Esophagus (tissue), 2 donors: ENCODE measurements around the gene HDAC10. TPM values are rescaled to one million over a fixed set of nuclear protein-coding genes. Genes with fewer than 3 reads are reported as not detected.

Source experiments
- H3K27ac ChIP-seq, 2 donors: one replicate each; pipeline ENCODE4 v1.5.1; 2013; ENCODE audit warnings: low read depth in 2 of 2, mild to moderate bottlenecking in 2 of 2, inconsistent platforms in 1 of 2, low read length in 1 of 2, moderate library complexity in 1 of 2
- H3K27me3 ChIP-seq, 2 donors: one replicate each; pipeline ENCODE4 v1.6.1; 2013; ENCODE audit warnings: low read length in 2 of 2, control low read depth in 1 of 2, mild to moderate bottlenecking in 1 of 2; ENCODE audit not compliant: insufficient read depth in 2 of 2, control insufficient read depth in 1 of 2
- H3K36me3 ChIP-seq, 2 donors: one replicate each; pipeline ENCODE4 v1.6.1; 2013; ENCODE audit warnings: low read length in 1 of 2; ENCODE audit not compliant: control insufficient read depth in 2 of 2, insufficient read depth in 2 of 2
- H3K4me1 ChIP-seq, 2 donors: one replicate each; pipeline ENCODE4 v1.6.1; 2013; ENCODE audit warnings: low read length in 1 of 2; ENCODE audit not compliant: control insufficient read depth in 2 of 2, insufficient read depth in 2 of 2
- H3K4me3 ChIP-seq, 2 donors: one replicate each; pipeline ENCODE4 v1.5.1; 2013; ENCODE audit warnings: low read length in 2 of 2, mild to moderate bottlenecking in 2 of 2, low read depth in 1 of 2, moderate library complexity in 1 of 2
- H3K9me3 ChIP-seq, 2 donors: one replicate each; pipeline ENCODE4 v1.6.1; 2013; ENCODE audit warnings: mild to moderate bottlenecking in 2 of 2, low read depth in 1 of 2, low read length in 1 of 2, moderate library complexity in 1 of 2; ENCODE audit not compliant: control insufficient read depth in 2 of 2, insufficient read depth in 1 of 2
- WGBS, 2 donors: extraction: QIAGEN DNeasy Blood & Tissue Kit; methylation state at CpG; one replicate each; pipeline ENCODE4 v1.1.7; 2013; 5-methylcytosine and 5-hydroxymethylcytosine counted together
- polyA plus RNA-seq, 2 donors: library from polyadenylated mRNA; stranded (reverse); fragments of 200-250 nt; gene quantifications; one replicate each; pipeline ENCODE4 v1.2.3, GENCODE V29; 2013
- donor health status: healthy with polysubstance abuse.
- donor health status: Bipolar disorder and iron deficiency.

The HDAC10 gene
- polyA plus RNA-seq, 2 donors = 22.0 to 42.4 TPM

DNA sequence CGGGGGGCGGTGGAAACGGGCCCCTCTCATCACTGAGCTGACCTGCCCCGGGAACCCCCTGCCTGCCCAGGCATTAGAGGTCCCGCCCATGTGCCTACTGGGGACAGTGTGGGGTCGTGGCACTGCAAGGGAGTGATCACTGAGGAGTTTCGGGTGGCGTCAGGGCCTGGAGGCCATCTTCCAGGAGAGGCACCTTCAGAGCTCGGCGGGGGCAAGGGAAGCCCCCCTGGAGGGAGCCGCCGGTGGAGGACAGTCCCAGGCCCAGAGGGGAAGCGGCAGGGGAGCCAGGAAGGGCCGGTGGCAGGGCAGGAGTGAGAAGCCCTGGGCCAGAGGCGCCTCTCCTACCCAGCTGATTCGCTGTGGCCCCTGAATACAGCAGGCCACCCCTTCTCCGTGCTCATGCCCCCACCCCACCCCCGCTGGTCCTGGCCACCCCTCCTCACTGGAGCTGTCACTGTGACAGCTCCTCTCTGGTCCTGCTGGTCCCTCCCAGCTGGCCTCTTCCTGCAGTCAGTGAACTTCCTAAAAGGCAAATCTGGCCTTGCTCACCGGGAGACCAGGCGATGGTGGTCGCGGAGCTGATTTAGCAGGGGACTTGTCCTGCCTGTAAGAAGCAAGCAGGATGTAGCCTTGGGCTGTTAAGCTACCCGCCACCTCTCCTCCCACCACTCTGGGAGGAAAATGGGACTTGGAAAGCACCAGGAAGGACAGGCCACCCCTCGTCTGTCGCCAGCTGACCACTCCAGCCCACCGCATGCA is 21.2 kb upstream of the HDAC10 start:
- Histone ChIP-seq H3K9me3 (peaks cover 0 to 5% of the 10 kb centered on the region in 2 donors), H3K4me1 (peaks cover 12 to 29% of the 10 kb centered on the region in 2 donors), H3K4me3 (no peak overlapping the region), H3K36me3 (peaks cover 0 to 23% of the 10 kb centered on the region in 2 donors), H3K27ac (peak overlapping the region in 1 of 2 donors; percentile 6), H3K27me3 (no peaks in the 10 kb centered on the region)
- WGBS, 2 donors = 41 to 43% methylated on average over 20 to 26 of the region's 26 CpGs

DNA sequence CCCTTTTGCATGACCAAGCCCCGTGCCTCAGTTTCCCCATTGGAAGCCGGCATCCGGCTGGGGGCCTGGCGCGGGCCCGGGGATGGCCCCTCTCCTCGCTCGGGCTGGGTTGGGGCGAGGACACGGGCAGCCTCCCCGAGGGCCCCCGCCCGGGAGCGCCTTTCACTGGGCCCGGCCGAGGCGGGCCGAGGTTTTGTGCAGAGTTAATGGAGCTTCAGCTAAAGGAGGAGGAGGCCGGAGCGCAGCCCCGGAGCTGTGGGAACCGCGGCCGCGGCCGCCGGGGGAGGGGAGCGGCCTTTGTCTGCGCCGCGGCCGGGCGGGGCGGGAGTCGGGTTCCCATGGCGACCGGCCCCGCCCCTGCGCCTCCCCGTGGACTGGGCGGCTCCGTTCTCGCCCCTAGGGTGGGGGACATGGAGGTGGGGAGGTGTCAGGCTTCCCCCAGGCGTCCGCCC is 20.5 kb upstream of the HDAC10 start:
- H3K27ac ChIP-seq = no peak overlapping the region
- peaks cover 12 to 31% of the 10 kb centered on the region in 2 donors for H3K4me1 ChIP-seq
- H3K4me3 ChIP-seq = peak overlapping the region; percentile 7 to 31
- peaks cover 0 to 5% of the 10 kb centered on the region in 2 donors for H3K9me3 ChIP-seq
- H3K27me3 ChIP-seq = no peaks in the 10 kb centered on the region
- H3K36me3 ChIP-seq = peaks cover 0 to 20% of the 10 kb centered on the region in 2 donors
- WGBS, 2 donors = 1% methylated on average over 32 to 45 of the region's 45 CpGs

DNA sequence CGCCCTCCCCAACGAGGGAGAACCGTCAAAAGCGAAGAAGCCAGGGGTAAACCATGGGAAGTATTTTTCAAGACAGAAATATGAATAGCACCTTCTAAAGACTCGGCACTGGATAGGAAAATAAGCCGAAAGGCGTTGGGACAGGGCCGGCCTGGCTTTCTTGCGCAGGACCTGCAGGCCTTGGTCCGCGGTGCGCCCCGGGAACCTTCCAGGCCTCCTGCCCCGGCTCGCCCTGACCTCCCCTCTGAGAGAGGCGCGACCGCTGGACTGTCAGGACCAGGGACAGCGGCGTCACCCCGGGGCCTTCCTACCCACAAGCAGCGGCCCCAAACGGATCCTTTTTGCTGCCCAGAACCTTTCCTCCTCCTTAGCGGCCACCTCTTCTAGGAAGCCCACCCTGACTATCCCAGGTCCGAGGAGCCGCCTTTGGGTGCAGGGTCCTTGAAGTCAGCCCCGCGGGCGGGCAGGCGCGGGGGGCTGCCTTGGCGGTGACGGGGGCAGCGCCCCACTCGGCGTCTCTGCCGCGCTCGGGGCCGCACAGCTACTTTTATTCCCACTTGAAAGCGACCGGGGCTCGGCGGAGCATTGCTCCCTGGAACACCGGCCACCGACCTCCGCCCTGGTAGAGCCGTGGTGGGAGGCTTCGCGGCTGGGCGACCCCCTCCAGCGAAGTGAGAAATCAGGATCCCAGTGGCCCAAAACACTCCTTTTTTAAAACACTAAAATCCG is 19.8 kb upstream of the HDAC10 start:
- Histone ChIP-seq H3K36me3 (peaks cover 0 to 13% of the 10 kb centered on the region in 2 donors), H3K4me3 (peak overlapping the region; percentile 31 to 48), H3K4me1 (peaks cover 12 to 30% of the 10 kb centered on the region in 2 donors), H3K27ac (peak overlapping the region; percentile 36 to 56), H3K27me3 (no peaks in the 10 kb centered on the region), H3K9me3 (no peaks in the 10 kb centered on the region)
- 1 to 2% methylated on average over 51 to 53 of the region's 53 CpGs for WGBS, 2 donors

DNA sequence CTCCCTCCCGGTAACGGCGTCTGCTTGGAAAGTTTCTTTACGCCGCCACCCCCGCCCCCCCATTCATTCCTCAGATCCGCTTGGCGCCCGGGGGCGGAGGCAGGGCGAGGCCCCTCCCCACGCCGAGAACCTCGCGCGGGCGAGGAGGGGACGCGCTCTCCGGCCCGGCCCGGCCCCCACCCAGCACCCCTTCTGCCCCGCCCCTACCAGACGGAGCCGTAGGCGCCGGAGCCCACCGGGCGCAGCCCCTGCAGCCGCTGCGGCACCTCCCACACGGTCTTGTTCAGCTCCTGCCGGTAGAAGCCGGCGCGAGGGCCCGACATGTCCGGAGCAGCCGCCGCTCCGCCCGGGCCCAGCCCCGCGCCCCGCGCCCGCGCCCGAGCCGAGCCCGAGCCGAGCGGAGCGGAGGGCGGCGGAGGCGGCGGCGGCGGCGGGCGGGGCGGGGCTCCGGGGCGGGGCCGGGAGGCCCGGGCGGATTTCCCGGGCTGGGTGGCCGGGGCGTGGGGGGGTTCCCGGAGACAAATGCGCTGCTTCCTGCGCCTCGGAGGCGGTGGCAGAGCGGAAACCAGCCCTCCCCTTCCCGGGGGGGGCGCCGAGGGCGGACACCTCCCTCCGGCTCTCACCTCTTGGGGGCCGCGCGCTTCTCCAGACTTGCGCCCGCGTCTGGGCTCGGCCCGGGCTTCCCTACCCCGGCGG is 19.1 kb upstream of the HDAC10 start, which contains the start of gene MAPK11:
TSS of gene MAPK11 (minus strand) at position 411 of the 696 bp plus-strand sequence. CDS start at position 323, 88 bp downstream.
- peaks cover 0 to 6% of the 10 kb centered on the region in 2 donors for H3K36me3 ChIP-seq
- no peaks in the 10 kb centered on the region for H3K9me3 ChIP-seq
- H3K27ac ChIP-seq = peak within 1 kb of the TSS; percentile 36 to 59
- H3K4me3 ChIP-seq = peak within 1 kb of the TSS; percentile 31 to 48
- H3K27me3 ChIP-seq = no peaks in the 10 kb centered on the region
- 0 to 1% methylated on average over 57 to 92 of the region's 92 CpGs for WGBS, 2 donors
- peaks cover 12 to 29% of the 10 kb centered on the region in 2 donors for H3K4me1 ChIP-seq

DNA sequence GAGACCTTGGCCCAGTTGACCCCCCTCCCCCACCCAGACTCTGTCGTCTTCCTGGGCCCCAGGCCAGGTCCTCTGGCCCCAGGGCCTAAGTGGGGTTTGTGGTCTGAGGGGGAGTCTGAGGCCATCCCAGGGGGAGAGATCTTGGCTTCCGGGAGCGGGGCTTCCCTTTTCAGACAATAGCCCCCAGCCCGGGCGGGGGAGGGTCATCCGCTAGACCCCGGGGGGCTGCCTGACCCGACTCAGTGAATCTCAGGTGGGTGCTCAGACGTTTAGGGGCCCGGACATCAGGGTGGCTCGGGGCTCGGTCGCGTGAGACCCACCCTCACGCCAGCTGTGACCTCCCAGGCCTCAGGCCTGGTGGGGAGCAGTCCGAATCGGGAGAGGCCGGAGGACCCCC is 18.5 kb upstream of the HDAC10 start:
- Histone ChIP-seq H3K4me1 (peaks cover 12 to 29% of the 10 kb centered on the region in 2 donors), H3K4me3 (peak overlapping the region; percentile 21 to 31), H3K36me3 (peaks cover 0 to 3% of the 10 kb centered on the region in 2 donors), H3K27ac (peak overlapping the region in 1 of 2 donors; percentile 0), H3K9me3 (no peaks in the 10 kb centered on the region), H3K27me3 (no peaks in the 10 kb centered on the region)
- 9 to 13% methylated on average over 16 to 18 of the region's 18 CpGs for WGBS, 2 donors

DNA sequence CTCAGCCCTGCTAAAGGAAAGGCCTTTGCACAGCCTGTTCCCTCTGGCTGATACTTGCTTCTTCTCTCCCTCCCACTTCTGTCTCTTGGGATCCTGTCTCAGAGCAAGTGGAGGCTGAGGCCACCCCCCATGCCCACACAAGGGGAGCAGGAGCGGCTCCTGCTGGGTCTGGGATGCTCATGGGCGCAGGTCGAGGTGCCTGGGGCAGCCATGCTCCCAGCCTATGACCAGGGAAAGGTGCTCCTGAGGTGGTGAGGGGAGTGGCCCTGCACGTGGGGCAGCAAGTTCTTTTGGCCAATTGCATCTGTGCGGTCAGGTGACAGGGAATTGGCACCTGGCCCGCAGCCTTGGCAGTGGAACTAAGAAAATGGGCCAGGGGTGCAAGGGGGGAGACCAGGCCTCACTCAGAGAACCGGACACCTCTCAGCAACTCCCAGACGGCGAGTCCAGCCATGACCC is 17.6 kb upstream of the HDAC10 start:
- WGBS, 2 donors = 40 to 51% methylated on average over 9 of the region's 9 CpGs
- H3K27ac ChIP-seq = no peak overlapping the region

DNA sequence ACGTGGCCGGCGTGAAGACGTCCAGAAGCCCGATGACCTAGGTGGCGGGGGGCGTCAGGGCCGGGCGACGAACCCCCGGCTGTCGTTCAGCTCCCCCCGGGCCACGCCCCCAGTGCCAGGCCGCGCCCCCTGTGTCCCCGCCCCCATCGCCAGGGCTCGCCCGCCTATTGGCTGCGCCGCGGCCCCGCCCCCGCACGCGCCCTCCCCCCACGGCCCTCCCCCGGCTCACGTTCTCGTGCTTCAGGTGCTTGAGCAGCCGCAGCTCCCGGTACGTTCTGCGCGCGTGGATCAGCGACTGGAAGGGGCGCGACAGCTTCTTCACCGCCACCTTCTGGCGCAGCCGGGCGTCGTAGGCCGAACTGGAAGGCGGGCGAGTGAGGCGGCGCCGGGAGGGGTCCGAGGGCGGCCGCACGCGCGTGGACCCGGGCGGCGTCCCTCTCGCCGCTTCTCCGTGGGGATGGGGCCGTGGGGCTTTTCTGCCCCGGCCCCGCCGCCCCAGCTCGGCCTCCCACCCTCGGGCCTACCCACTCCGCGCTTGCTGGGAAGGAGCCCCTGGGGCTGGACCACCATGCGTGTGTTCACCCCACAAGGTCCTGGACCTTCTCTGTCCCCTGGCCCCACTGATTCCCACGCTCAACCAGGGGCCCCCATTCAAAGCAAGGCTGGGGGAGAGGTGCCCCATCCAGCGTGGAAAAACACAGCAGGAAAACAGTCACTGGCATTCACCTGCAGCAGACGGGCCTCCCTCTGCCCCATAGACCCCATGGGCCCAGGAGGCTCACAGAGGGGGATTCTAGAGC is 16.7 kb upstream of the HDAC10 start:
- H3K27ac ChIP-seq = peak overlapping the region in 1 of 2 donors; percentile 26
- H3K27me3 ChIP-seq = no peaks in the 10 kb centered on the region
- peaks cover 12 to 29% of the 10 kb centered on the region in 2 donors for H3K4me1 ChIP-seq
- WGBS, 2 donors = 9 to 16% methylated on average over 55 to 75 of the region's 75 CpGs
- H3K9me3 ChIP-seq = no peaks in the 10 kb centered on the region
- no peak overlapping the region for H3K4me3 ChIP-seq
- no peaks in the 10 kb centered on the region for H3K36me3 ChIP-seq

More for the DNA sequence above, 17.6 kb upstream of the HDAC10 start:
- H3K4me1 ChIP-seq = peaks cover 12 to 29% of the 10 kb centered on the region in 2 donors
- no peak overlapping the region for H3K4me3 ChIP-seq
- no peaks in the 10 kb centered on the region for H3K9me3 ChIP-seq
- H3K36me3 ChIP-seq = no peaks in the 10 kb centered on the region
- H3K27me3 ChIP-seq = no peaks in the 10 kb centered on the region

DNA sequence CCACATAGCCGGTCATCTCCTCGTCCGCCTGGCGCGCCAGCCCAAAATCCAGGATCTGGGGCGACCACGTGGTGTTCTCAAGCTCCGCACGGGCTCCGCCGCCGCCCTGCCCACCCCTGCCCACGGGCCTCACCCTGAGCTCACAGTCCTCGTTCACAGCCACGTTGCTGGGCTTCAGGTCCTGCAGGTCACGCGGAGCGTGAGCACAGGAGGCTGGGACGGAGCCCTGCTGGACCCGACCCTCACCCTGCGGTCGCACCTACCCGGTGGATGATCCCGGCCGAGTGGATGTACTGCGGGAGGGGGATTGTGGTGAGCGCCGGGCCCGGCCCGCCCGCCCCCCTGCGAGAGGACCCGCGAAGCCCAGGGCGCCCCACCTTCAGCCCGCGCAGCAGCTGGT is 15.9 kb upstream of the HDAC10 start:
- Histone ChIP-seq H3K4me3 (no peak overlapping the region), H3K27me3 (no peaks in the 10 kb centered on the region), H3K27ac (no peak overlapping the region), H3K36me3 (no peaks in the 10 kb centered on the region), H3K9me3 (no peaks in the 10 kb centered on the region), H3K4me1 (peaks cover 12 to 28% of the 10 kb centered on the region in 2 donors)
- WGBS, 2 donors = 62 to 66% methylated on average over 30 to 37 of the region's 37 CpGs
